Measurements from ENCODE around the gene FAM131B. TPM values are rescaled to one million over a fixed set of nuclear protein-coding genes. Genes with fewer than 3 reads are reported as not detected.

The FAM131B gene
- total and polyA plus RNA-seq, 10 donors: 0.04 to 1.4 (median 0.38) TPM

DNA sequence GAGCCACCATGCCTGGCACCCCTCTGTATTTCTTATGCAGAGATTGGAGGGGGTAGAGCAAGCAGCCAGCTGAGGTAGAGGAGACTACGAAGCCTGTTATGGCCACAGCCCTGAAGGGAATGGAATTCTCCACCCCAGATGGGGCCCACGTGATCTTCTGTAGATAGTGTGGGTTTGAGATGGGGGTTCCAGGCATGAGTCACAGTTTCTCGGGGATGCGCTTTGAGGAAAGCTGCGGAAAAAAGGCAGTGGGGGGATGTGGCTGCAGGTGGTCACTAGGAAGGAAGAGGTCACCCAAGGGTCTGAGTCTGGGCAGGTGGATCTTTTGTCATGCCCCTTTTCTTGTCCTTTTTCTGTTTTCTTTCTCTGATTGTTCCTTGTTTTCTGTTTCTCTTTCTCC, 11.5 kb downstream of the FAM131B start:
- H3K9me3 ChIP-seq: no peaks in the 10 kb centered on the region
- TF ChIP-seq CTCF (IDR thresholded peaks at IDR 0.05 in 8 of 11, conservative IDR thresholded peaks at IDR 0.05 in 3 of 11): no peak
- no peak for TF ChIP-seq POLR2A (IDR thresholded peaks at IDR 0.05)
- TF ChIP-seq POLR2AphosphoS5 (IDR thresholded peaks at IDR 0.05): no peak
- peaks cover 0 to 26% (median 0%) of the 10 kb centered on the region in 7 donors for H3K27me3 ChIP-seq (replicated peaks in 1 of 7)
- no peak overlapping the region for H3K27ac ChIP-seq
- H3K4me1 ChIP-seq: no peaks in the 10 kb centered on the region
- WGBS, 5 donors: 75 to 85% (median 77%) methylated on average over 5 of the region's 5 CpGs
- no peak for DNase-seq
- H3K36me3 ChIP-seq: no peaks in the 10 kb centered on the region
- intact Hi-C loops (cut with DNase I; ENCODE audit: low total_unique reads): no loop called here
- no peak overlapping the region for H3K4me3 ChIP-seq

DNA sequence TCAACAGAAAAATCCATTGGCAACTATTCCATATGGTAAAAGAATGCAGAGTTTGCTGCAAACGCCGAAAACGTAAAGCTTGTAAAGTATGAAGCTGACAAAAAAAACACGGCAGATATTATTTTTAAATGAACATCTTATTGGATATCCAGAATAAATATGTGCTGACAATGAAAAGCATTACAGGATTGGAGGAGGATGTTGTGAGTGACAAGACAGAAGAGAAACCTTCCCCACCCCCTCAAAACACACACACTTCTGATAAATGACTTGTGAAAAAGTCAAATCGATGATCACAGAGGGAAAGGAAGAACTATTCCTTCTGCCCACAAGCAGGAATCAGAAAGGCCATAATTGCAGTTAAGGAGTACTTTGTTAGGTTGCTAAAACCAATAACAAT, 14.6 kb downstream of the FAM131B start:
- Histone ChIP-seq H3K27me3 (replicated peaks in 1 of 7) (peaks cover 0 to 36% (median 8%) of the 10 kb centered on the region in 7 donors), H3K4me3 (no peak overlapping the region), H3K27ac (no peak overlapping the region), H3K36me3 (no peaks in the 10 kb centered on the region), H3K4me1 (peaks cover 0 to 12% (median 10%) of the 10 kb centered on the region in 6 donors), H3K9me3 (no peaks in the 10 kb centered on the region)
- TF ChIP-seq CTCF (IDR thresholded peaks at IDR 0.05 in 8 of 11, conservative IDR thresholded peaks at IDR 0.05 in 3 of 11): no peak
- no peak for TF ChIP-seq POLR2AphosphoS5 (IDR thresholded peaks at IDR 0.05)
- no peak for TF ChIP-seq POLR2A (IDR thresholded peaks at IDR 0.05)
- no peak for DNase-seq
- intact Hi-C loops (cut with DNase I; ENCODE audit: low total_unique reads): no loop called here
- WGBS, 5 donors: 63 to 73% (median 66%) methylated on average over 5 of the region's 5 CpGs

DNA sequence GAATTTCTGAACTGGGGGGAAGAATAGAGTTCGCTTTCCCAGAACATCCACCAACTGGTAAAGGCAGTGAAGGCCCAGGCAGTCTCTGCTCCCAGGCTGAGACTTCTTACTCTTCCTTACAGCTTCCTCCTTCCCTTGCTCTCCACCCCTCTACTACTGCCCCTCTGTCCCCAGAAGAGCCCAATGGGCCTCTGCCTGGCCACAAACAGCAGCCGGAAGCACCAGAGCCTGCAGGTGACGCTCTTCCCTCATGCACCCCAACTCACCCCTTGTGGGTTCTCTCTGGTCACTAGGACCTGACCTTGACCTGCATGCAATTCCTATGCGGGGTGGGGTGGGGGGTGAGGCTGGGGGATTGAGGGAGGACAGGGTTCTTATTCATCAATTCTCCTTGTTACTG, 16.5 kb downstream of the FAM131B start:
- intact Hi-C loops (cut with DNase I; ENCODE audit: low total_unique reads): no loop called here
- no peak overlapping the region for H3K4me3 ChIP-seq
- DNase-seq: no peak
- no peaks in the 10 kb centered on the region for H3K9me3 ChIP-seq
- H3K36me3 ChIP-seq: no peaks in the 10 kb centered on the region
- H3K27ac ChIP-seq: no peak overlapping the region
- 65 to 95% (median 85%) methylated on average over 4 of the region's 4 CpGs for WGBS, 5 donors
- peaks cover 0 to 12% (median 10%) of the 10 kb centered on the region in 6 donors for H3K4me1 ChIP-seq
- peaks cover 0 to 35% (median 8%) of the 10 kb centered on the region in 7 donors for H3K27me3 ChIP-seq (replicated peaks in 1 of 7)
- TF ChIP-seq CTCF (IDR thresholded peaks at IDR 0.05 in 8 of 11, conservative IDR thresholded peaks at IDR 0.05 in 3 of 11): no peak
- no peak for TF ChIP-seq POLR2AphosphoS5 (IDR thresholded peaks at IDR 0.05)
- TF ChIP-seq POLR2A (IDR thresholded peaks at IDR 0.05): no peak

- Histone ChIP-seq H3K9me3 (no peaks in the 10 kb centered on the region), H3K4me3 (peak overlapping the region in 3 of 8 donors; percentile 1 to 57 (median 29)), H3K27ac (no peak overlapping the region), H3K4me1 (peaks cover 0 to 12% (median 10%) of the 10 kb centered on the region in 6 donors), H3K36me3 (no peaks in the 10 kb centered on the region), H3K27me3 (replicated peaks in 1 of 7) (peaks cover 0 to 33% (median 8%) of the 10 kb centered on the region in 7 donors)
- intact Hi-C loops (cut with DNase I; ENCODE audit: low total_unique reads): no loop called here
- WGBS, 5 donors: 8 to 18% (median 14%) methylated on average over 24 to 35 of the region's 35 CpGs
- TF ChIP-seq POLR2AphosphoS5 (IDR thresholded peaks at IDR 0.05) (peak in 2 of 3 donors; percentile 41 to 69), POLR2A (IDR thresholded peaks at IDR 0.05) (no peak), CTCF (IDR thresholded peaks at IDR 0.05 in 8 of 11, conservative IDR thresholded peaks at IDR 0.05 in 3 of 11) (peak in 10 of 11 experiments; percentile 26 to 71 (median 53))
- peak; percentile 90 for DNase-seq
These were observed 17.0 kb downstream of the FAM131B start for GRCh38 chr7:143345428-143345900.

Data from spleen (tissue), 11 donors.